ENCODE measurements around the gene PHF24. TPM values are rescaled to one million over a fixed set of nuclear protein-coding genes. Genes with fewer than 3 reads are reported as not detected.

Gene PHF24
- total RNA-seq, 4 donors from 2014 or later: 0.16 to 0.27 TPM; not detected in 2

DNA sequence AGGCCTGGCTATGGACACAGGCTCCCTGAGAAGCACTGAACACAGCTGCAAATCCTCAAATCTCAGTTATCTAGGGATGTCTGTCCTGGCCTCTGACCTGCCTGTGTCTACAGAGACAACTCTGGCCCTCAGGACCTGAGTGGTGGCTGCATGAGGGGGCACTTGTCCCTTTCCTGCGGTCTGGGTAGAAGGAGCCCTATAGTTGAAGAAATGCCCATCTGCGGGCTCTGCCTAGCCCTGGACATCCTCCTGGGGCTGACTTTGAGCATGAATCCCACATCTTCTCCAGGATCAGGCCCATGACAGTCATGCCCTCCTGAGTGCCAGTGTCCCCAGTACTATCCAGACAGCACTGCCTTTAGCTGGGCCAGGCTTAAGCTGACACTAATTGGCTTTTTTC is 41.5 kb downstream of the PHF24 start:
- Histone ChIP-seq H3K36me3 (no peaks in the 10 kb centered on the region), H3K27ac (no peak overlapping the region), H3K4me3 (no peak overlapping the region), H3K27me3 (no peaks in the 10 kb centered on the region), H3K9me3 (no peaks in the 10 kb centered on the region), H3K4me1 (peaks cover 0 to 15% (median 5%) of the 10 kb centered on the region in 4 donors)
- intact Hi-C loops (cut with DNase I; ENCODE audit: low total_unique reads): no loop called here
- WGBS, 2 donors (ENCODE audit: low coverage in 1 of 2): 95% methylated on average over 2 of the region's 2 CpGs; no CpG with 5 or more reads in 1 of the 2 donors
- DNase-seq: no peak
- in situ Hi-C loops (cut with MboI; ENCODE audit: low pct_ligation_motif_present in 1 of 4, low pct_unique_long_range_greater_than_20kb in 1 of 4, low sequenced_read_pairs in 3 of 4): loop anchor here in 2 of 4 donors (25.0 kb wide), 2 partner anchors 112 to 688 kb away; partner anchors contain the start of gene TPM2 (in 1 of the 2)
- no peak for TF ChIP-seq POLR2A (IDR thresholded peaks at IDR 0.05)
- no peak for TF ChIP-seq CTCF (IDR thresholded peaks at IDR 0.05)
- no peak for TF ChIP-seq EP300 (IDR thresholded peaks at IDR 0.05; ENCODE audit: low read depth)
- TF ChIP-seq POLR2AphosphoS5 (IDR thresholded peaks at IDR 0.05): no peak

DNA sequence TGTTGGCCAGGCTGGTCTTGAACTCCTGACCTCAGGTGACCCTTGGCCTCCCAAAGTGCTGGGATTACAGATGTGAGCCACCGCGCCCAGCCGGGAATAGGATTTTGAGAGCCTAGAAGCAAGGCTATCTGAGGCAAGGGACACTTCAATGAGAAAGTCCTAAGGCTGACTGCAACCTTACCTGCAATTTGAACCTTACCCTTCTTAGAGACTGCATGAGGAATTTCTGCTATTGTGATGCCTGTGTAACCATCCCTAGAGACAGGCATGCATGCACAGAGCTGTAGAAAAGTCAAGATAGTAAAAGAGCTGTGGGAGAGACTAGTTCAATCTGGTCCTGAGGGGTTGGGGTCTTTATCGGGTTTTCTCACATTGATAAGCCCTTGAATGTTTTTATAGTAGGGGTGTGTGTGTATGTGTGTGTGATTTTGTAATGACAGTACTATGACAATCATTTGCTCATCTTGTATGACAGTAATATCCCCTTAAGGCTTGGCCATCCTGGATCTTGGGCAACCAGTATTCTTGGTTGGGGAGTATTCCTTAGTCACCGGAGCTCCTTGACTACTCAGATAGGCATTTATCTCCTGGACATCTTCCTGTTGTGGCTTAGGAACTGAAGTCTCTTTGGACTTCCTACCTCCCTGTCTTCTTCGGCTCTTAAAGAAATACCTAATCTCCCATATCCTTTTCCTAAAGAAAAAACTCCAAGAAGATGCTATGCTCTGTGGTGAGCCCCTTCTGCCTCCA is 42.6 kb downstream of the PHF24 start:
- TF ChIP-seq POLR2AphosphoS5 (IDR thresholded peaks at IDR 0.05) (no peak), POLR2A (IDR thresholded peaks at IDR 0.05) (no peak), EP300 (IDR thresholded peaks at IDR 0.05; ENCODE audit: low read depth) (no peak), CTCF (IDR thresholded peaks at IDR 0.05) (no peak)
- H3K4me1 ChIP-seq: peaks cover 0 to 5% (median 2%) of the 10 kb centered on the region in 4 donors
- in situ Hi-C loops (cut with MboI; ENCODE audit: low pct_ligation_motif_present in 1 of 4, low pct_unique_long_range_greater_than_20kb in 1 of 4, low sequenced_read_pairs in 3 of 4) (no loop called here), intact Hi-C loops (cut with DNase I; ENCODE audit: low total_unique reads) (no loop called here)
- no peak overlapping the region for H3K27ac ChIP-seq
- H3K27me3 ChIP-seq: no peaks in the 10 kb centered on the region
- no peaks in the 10 kb centered on the region for H3K36me3 ChIP-seq
- no peak for DNase-seq
- no peak overlapping the region for H3K4me3 ChIP-seq
- no peaks in the 10 kb centered on the region for H3K9me3 ChIP-seq
- WGBS, 2 donors (ENCODE audit: low coverage in 1 of 2): 95 to 100% methylated on average over 1 to 6 of the region's 6 CpGs

GRCh38 chr9:35001285-35001677 is 43.2 kb downstream of the PHF24 start:
- DNase-seq: no peak
- intact Hi-C loops (cut with DNase I; ENCODE audit: low total_unique reads) (no loop called here), in situ Hi-C loops (cut with MboI; ENCODE audit: low pct_ligation_motif_present in 1 of 4, low pct_unique_long_range_greater_than_20kb in 1 of 4, low sequenced_read_pairs in 3 of 4) (no loop called here)
- Histone ChIP-seq H3K27me3 (no peaks in the 10 kb centered on the region), H3K9me3 (no peaks in the 10 kb centered on the region), H3K4me1 (peaks cover 0 to 5% (median 2%) of the 10 kb centered on the region in 4 donors), H3K4me3 (no peak overlapping the region), H3K27ac (no peak overlapping the region), H3K36me3 (no peaks in the 10 kb centered on the region)
- 67 to 100% methylated on average over 1 to 2 of the region's 2 CpGs for WGBS, 2 donors (ENCODE audit: low coverage in 1 of 2)
- TF ChIP-seq CTCF (IDR thresholded peaks at IDR 0.05): no peak
- TF ChIP-seq EP300 (IDR thresholded peaks at IDR 0.05; ENCODE audit: low read depth): no peak
- TF ChIP-seq POLR2A (IDR thresholded peaks at IDR 0.05): no peak
- no peak for TF ChIP-seq POLR2AphosphoS5 (IDR thresholded peaks at IDR 0.05)

- Histone ChIP-seq H3K9me3 (no peaks in the 10 kb centered on the region), H3K36me3 (no peaks in the 10 kb centered on the region), H3K4me1 (peaks cover 0 to 5% (median 2%) of the 10 kb centered on the region in 4 donors), H3K27ac (no peak overlapping the region), H3K4me3 (no peak overlapping the region), H3K27me3 (no peaks in the 10 kb centered on the region)
- 80 to 86% methylated on average over 1 to 2 of the region's 2 CpGs for WGBS, 2 donors (ENCODE audit: low coverage in 1 of 2)
- no peak for DNase-seq
- in situ Hi-C loops (cut with MboI; ENCODE audit: low pct_ligation_motif_present in 1 of 4, low pct_unique_long_range_greater_than_20kb in 1 of 4, low sequenced_read_pairs in 3 of 4) (no loop called here), intact Hi-C loops (cut with DNase I; ENCODE audit: low total_unique reads) (no loop called here)
- TF ChIP-seq CTCF (IDR thresholded peaks at IDR 0.05): no peak
Measured at GRCh38 chr9:35001803-35002502, 43.9 kb downstream of the PHF24 start.
